Parathyroid adenoma (tissue), 2 donors: Measurements from ENCODE around the gene SEC14L5.

Experiments used
- H2AFZ ChIP-seq: fragments of 300-600 bp; sonication (generic); one replicate; pipeline ENCODE4 v1.7.0; 2017; ENCODE audit warnings: antibody characterized with exemption, mild to moderate bottlenecking
- H3K27ac ChIP-seq: fragments of 300-600 bp; sonication (generic); one replicate; pipeline ENCODE4 v1.7.0; 2017
- H3K27me3 ChIP-seq: fragments of 300-600 bp; sonication (generic); one replicate; pipeline ENCODE4 v1.7.0; 2017; ENCODE audit warnings: low read length; ENCODE audit not compliant: control insufficient read depth, insufficient read depth
- H3K36me3 ChIP-seq: fragments of 300-600 bp; sonication (generic); one replicate; pipeline ENCODE4 v1.7.0; 2017; ENCODE audit warnings: low read length; ENCODE audit not compliant: control insufficient read depth, insufficient read depth
- H3K4me1 ChIP-seq: fragments of 300-600 bp; sonication (generic); one replicate; pipeline ENCODE4 v1.7.0; 2017; ENCODE audit warnings: control low read depth
- H3K4me2 ChIP-seq: fragments of 300-600 bp; sonication (generic); one replicate; pipeline ENCODE4 v1.7.0; 2017; ENCODE audit warnings: low read length
- H3K4me3 ChIP-seq: fragments of 300-600 bp; sonication (generic); one replicate; pipeline ENCODE4 v1.7.0; 2017; ENCODE audit warnings: low read depth, low read length
- H3K79me2 ChIP-seq: fragments of 300-600 bp; sonication (generic); one replicate; pipeline ENCODE4 v1.7.0; 2017; ENCODE audit warnings: control low read depth
- H3K9ac ChIP-seq: fragments of 300-600 bp; sonication (generic); one replicate; pipeline ENCODE4 v1.7.0; 2017; ENCODE audit warnings: mild to moderate bottlenecking
- H3K9me3 ChIP-seq: fragments of 300-600 bp; sonication (generic); one replicate; pipeline ENCODE4 v1.7.0; 2017; ENCODE audit warnings: low read length; ENCODE audit not compliant: control insufficient read depth
- CTCF ChIP-seq: fragments of 300-600 bp; sonication (generic); IDR thresholded peaks from one replicate; pipeline ENCODE4 v1.7.0; 2017; ENCODE audit warnings: antibody characterized with exemption, mild to moderate bottlenecking
- donor health status: primary hyperparathyroidism.

The SEC14L5 gene

GRCh38 chr16:5056352-5056751 is 98.2 kb downstream of the SEC14L5 start:
- Histone ChIP-seq H3K4me1 (no peaks in the 10 kb centered on the region), H3K79me2 (no peaks in the 10 kb centered on the region), H3K9ac (no peak overlapping the region), H3K4me3 (no peak overlapping the region), H3K4me2 (no peak overlapping the region), H3K36me3 (no peaks in the 10 kb centered on the region), H3K9me3 (no peaks in the 10 kb centered on the region), H3K27ac (no peak overlapping the region), H2AFZ (no peak overlapping the region), H3K27me3 (no peaks in the 10 kb centered on the region)
- TF ChIP-seq CTCF, result no peak

GRCh38 chr16:5058476-5058875 is 100.3 kb downstream of the SEC14L5 start:
- TF ChIP-seq CTCF, result no peak
- no peaks in the 10 kb centered on the region for H3K79me2 ChIP-seq
- H2AFZ ChIP-seq, result no peak overlapping the region
- no peak overlapping the region for H3K9ac ChIP-seq
- no peaks in the 10 kb centered on the region for H3K36me3 ChIP-seq
- H3K4me3 ChIP-seq, result no peak overlapping the region
- H3K27me3 ChIP-seq, result no peaks in the 10 kb centered on the region
- no peaks in the 10 kb centered on the region for H3K4me1 ChIP-seq
- no peak overlapping the region for H3K4me2 ChIP-seq
- H3K9me3 ChIP-seq, result no peaks in the 10 kb centered on the region
- no peak overlapping the region for H3K27ac ChIP-seq

GRCh38 chr16:5059386-5060072 is 101.4 kb downstream of the SEC14L5 start:
- Histone ChIP-seq H3K9me3 (no peaks in the 10 kb centered on the region), H3K27ac (no peak overlapping the region), H3K79me2 (no peaks in the 10 kb centered on the region), H3K9ac (no peak overlapping the region), H3K27me3 (no peaks in the 10 kb centered on the region), H2AFZ (no peak overlapping the region), H3K36me3 (no peaks in the 10 kb centered on the region), H3K4me3 (no peak overlapping the region), H3K4me1 (no peaks in the 10 kb centered on the region), H3K4me2 (no peak overlapping the region)
- TF ChIP-seq CTCF, result no peak

GRCh38 chr16:5060073-5060641 is 102.0 kb downstream of the SEC14L5 start:
- H3K27me3 ChIP-seq, result no peaks in the 10 kb centered on the region

More at GRCh38 chr16:5060073-5060641, 102.0 kb downstream of the SEC14L5 start:
- Histone ChIP-seq H3K4me2 (no peak overlapping the region), H3K9ac (no peak overlapping the region), H3K4me3 (no peak overlapping the region), H3K79me2 (no peaks in the 10 kb centered on the region), H3K27ac (no peak overlapping the region), H2AFZ (no peak overlapping the region), H3K9me3 (no peaks in the 10 kb centered on the region), H3K4me1 (no peaks in the 10 kb centered on the region), H3K36me3 (no peaks in the 10 kb centered on the region)
- TF ChIP-seq CTCF, result no peak
